ENCODE data around the gene ZNF182. TPM values are rescaled to one million over a fixed set of nuclear protein-coding genes. Genes with fewer than 3 reads are reported as not detected.
"Not testable (repeated sequence)": the region's sequence is repeated elsewhere in the genome, so short reads cannot be mapped to it uniquely, and the experiment has no call there.

ZNF182 gene
- total and polyA plus RNA-seq, 11 donors: 1.8 to 4.8 (median 3.0) TPM

DNA sequence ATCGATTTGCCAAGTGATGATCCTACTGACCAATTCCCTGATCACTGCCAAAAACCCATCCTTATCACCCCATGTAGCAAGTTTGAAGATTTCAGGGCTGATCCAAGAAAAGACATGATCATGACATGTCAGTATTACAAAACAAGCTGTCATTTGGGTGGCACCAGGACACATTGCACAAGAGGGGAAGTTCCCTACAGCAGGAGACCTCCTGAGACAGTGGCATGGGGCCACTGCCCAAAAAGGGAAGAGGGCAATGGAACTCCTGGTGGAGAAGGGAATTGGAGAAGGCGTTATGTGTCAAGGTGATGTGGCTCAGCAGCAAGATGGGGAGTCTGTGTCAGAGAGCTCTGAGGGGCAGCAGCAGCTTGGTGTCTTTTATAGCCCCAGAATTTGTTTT is 43.4 kb downstream of the ZNF182 start:
- intact Hi-C loops (cut with DNase I): no loop called here
- TF ChIP-seq CTCF (IDR thresholded peaks at IDR 0.05) (no peak), POLR2A (IDR thresholded peaks at IDR 0.05) (no peak)
- no peaks in the 10 kb centered on the region for H3K27me3 ChIP-seq
- no peaks in the 10 kb centered on the region for H3K4me1 ChIP-seq
- peaks cover 0 to 13% (median 0%) of the 10 kb centered on the region in 12 donors for H3K9me3 ChIP-seq
- 56 to 80% (median 68%) methylated on average over 2 of the region's 2 CpGs for WGBS, 4 donors
- no peak overlapping the region for H3K4me3 ChIP-seq
- no peak for ATAC-seq
- no peak overlapping the region for H3K27ac ChIP-seq
- no peaks in the 10 kb centered on the region for H3K36me3 ChIP-seq
- DNase-seq: no peak

- DNase-seq: no peak
- intact Hi-C loops (cut with DNase I): no loop called here
- TF ChIP-seq CTCF (IDR thresholded peaks at IDR 0.05) (peak in 1 of 12 donors; percentile 19), POLR2A (IDR thresholded peaks at IDR 0.05) (no peak)
- Histone ChIP-seq H3K4me1 (no peaks in the 10 kb centered on the region), H3K27ac (no peak overlapping the region), H3K4me3 (no peak overlapping the region), H3K9me3 (peaks cover 0 to 2% (median 0%) of the 10 kb centered on the region in 12 donors), H3K27me3 (no peaks in the 10 kb centered on the region), H3K36me3 (no peaks in the 10 kb centered on the region)
- WGBS, 4 donors: 38 to 46% (median 41%) methylated on average over 4 of the region's 4 CpGs
- no peak for ATAC-seq
Measured at GRCh38 chrX:47958761-47959342, 44.9 kb downstream of the ZNF182 start.

- H3K4me3 ChIP-seq; H3K9me3 ChIP-seq; H3K27me3 ChIP-seq; H3K36me3 ChIP-seq; ATAC-seq; H3K27ac ChIP-seq; intact Hi-C loops (cut with DNase I); H3K4me1 ChIP-seq; DNase-seq: not testable (repeated sequence)
- 82 to 87% (median 85%) methylated on average over 3 to 4 of the region's 4 CpGs; no CpG with 5 or more reads in 1 of the 4 donors for WGBS, 4 donors
Measured at GRCh38 chrX:47958206-47958605, 45.6 kb downstream of the ZNF182 start.

DNA sequence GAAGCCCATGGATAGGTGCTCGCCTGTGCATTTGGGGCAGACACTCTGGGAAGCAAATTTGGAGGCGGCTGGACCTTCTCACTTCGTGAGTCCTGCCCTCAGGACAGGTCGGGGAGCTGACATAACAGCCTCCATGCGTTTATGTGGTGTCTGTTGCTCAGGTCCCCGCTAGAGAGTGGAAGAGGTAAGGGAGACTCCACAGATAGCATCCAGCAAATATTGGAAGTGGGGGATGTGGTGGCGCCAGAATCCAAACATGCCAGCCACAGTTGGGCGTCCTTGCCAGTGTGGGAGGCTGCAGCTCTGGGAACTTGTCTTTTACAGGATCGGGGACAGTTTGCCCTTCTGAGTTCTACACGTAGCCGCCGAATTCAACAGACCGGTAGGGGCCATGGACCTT is 47.8 kb downstream of the ZNF182 start:
- no peak for ATAC-seq
- Histone ChIP-seq H3K27me3 (no peaks in the 10 kb centered on the region), H3K9me3 (peaks cover 0 to 10% (median 4%) of the 10 kb centered on the region in 12 donors), H3K4me1 (no peaks in the 10 kb centered on the region), H3K36me3 (no peaks in the 10 kb centered on the region), H3K27ac (no peak overlapping the region), H3K4me3 (no peak overlapping the region)
- intact Hi-C loops (cut with DNase I): no loop called here
- TF ChIP-seq CTCF (IDR thresholded peaks at IDR 0.05) (no peak), POLR2A (IDR thresholded peaks at IDR 0.05) (no peak)
- no peak for DNase-seq
- WGBS, 4 donors: 60 to 92% (median 85%) methylated on average over 7 to 13 of the region's 13 CpGs

- H3K36me3 ChIP-seq; H3K4me3 ChIP-seq; DNase-seq; H3K27me3 ChIP-seq; H3K4me1 ChIP-seq; H3K27ac ChIP-seq; ATAC-seq; intact Hi-C loops (cut with DNase I): not testable (repeated sequence)
- H3K9me3 ChIP-seq: peaks cover 0 to 13% (median 4%) of the 10 kb centered on the region in 12 donors
- 83 to 91% (median 87%) methylated on average over 6 to 7 of the region's 7 CpGs for WGBS, 4 donors
Measured at GRCh38 chrX:47955295-47955694, 48.5 kb downstream of the ZNF182 start.
